HG03575 (cell line): ENCODE results near the gene GLS.
A peak's percentile ranks its signal among the peaks of the same experiment; 100 is the strongest.
"Not testable (repeated sequence)": the region's sequence is repeated elsewhere in the genome, so short reads cannot be mapped to it uniquely, and the experiment has no call there.

Experiments
- ATAC-seq: cut with Tn5 transposase; IDR thresholded peaks from one replicate; pipeline ENCODE4 v1.9.1; 2021; ENCODE audit not compliant: unreplicated experiment, insufficient number of reproducible peaks, low FRiP score; ENCODE audit errors: extremely low read depth

Gene GLS

GRCh38 chr2:190881084-190881597 is 520 bp downstream of the GLS start:
- no peak for ATAC-seq

GRCh38 chr2:190881598-190882410 is 1.2 kb downstream of the GLS start:
- ATAC-seq: peak; percentile 43

DNA sequence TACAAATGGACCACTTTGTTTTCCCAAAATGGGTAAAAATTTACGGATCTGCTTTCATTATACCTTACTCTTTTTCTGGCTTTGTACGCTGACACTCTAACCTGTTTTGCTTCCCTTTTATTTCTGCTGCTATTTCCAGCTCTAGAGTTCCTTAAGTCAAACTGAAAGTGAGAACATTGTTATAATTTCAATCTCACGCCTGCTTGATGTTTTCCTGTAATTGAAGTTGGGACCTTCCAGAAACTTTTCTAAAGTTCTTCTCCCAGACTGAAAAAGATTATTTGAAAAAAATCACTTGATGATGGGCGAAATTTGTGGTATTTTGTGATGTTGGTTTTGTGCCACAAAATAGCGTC is 1.8 kb downstream of the GLS start:
- no peak for ATAC-seq

GRCh38 chr2:190882856-190883582 is 2.4 kb downstream of the GLS start:
- ATAC-seq: no peak

DNA sequence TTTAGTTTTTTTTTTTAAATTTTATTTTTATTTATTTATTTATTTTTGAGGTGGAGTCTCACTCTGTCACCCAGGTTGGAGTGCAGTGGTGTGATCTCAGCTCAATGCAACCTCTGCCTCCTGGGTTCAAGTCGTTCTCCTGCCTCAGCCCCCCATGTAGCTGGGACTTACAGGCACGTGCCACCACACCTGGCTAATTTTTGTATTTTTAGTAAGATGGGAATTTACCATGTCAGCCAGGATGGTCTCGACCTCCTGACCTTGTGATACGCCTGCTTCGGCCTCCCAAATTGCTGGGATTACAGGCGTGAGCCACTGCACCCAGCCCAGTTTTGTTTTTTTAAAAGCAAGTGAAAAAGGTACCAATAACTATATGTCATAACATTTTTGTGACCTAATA is 5.2 kb downstream of the GLS start:
- ATAC-seq: not testable (repeated sequence)

GRCh38 chr2:190887089-190887488 is 6.5 kb downstream of the GLS start:
- ATAC-seq: peak; percentile 65

- ATAC-seq: no peak
Observed at GRCh38 chr2:190888449-190888848, 7.8 kb downstream of the GLS start.

GRCh38 chr2:190889175-190889943 is 8.7 kb downstream of the GLS start:
- no peak for ATAC-seq

DNA sequence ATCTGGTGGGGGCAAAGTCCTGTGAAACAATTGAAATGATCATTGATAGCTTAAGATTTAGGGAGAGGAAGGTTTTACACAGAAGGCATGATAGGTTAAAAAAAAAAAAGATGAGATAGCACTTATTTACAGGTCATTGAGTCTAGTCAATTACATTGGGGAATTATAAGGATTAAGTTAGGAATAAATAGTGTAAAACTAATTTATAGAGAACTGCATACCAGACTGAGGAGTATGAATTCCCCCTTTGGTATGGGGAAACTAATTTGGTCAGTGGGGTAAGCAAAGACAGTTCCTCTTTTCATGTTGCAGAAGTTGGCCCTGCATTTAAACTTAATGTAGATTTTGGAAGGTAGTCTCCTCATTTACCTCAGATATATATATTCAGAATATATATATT is 10.8 kb downstream of the GLS start:
- peak; percentile 29 for ATAC-seq

GRCh38 chr2:190891889-190892288 is 11.3 kb downstream of the GLS start:
- no peak for ATAC-seq

- no peak for ATAC-seq
Observed at GRCh38 chr2:190893157-190893556, 12.5 kb downstream of the GLS start.

DNA sequence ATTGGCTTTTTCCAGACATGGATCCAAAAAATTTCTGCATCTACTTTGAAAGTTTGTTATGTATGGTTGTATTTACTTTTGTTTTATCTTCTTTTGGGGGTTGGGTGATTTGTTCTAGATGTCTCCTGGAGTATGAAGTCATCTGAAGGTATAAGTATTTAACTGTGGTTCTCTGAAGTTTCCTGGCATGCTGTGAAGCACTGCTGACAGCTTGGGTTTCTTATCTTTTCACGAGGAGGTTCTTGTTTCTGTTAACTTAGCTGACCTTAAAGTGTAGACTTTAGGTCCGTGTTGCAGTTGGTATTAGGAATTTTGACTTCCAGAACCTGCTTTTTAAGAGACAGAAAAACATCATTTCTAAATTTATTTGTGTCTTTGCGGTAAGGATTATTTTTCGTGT is 15.9 kb downstream of the GLS start:
- no peak for ATAC-seq

- no peak for ATAC-seq
Observed at GRCh38 chr2:190903693-190904450, 23.3 kb downstream of the GLS start.

GRCh38 chr2:190904640-190905261 is 24.1 kb downstream of the GLS start:
- no peak for ATAC-seq

DNA sequence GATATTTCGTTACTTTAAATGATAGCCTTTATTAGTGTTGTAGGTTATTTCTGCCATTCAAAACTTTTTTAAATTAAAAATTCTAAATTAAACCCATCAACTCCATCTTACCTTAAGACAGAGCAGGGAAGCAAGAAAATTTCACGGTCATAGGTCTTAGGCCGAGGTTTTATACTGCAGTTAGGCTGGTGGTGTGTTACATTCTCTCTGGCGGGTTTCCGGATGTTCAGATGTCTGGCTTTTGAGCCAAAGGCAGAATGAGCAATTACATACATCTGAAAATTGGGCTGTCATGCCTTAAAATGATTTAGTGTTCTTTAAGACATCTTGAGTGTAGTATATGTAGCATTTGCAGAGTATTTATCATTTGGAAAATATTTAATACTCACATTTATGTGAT is 27.9 kb downstream of the GLS start:
- no peak for ATAC-seq

DNA sequence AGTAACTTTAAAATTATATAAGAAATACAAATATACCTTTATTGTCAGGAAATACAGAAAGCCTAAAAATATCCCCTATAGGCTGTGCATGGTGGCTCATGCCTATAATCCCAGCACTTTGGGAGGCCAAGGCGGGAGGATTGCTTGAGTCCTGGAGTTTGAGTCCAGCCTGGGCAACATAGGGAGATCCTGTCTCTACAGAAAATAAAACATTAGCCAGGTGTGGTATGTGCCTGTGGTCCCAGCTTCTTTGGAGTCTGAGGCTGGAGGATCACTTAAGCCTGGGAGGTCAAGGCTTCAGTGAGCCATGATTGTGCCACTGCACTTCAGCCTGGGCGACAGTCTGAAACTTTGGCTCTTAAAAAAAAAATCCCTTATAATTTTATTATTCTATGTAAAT is 29.1 kb downstream of the GLS start:
- ATAC-seq: no peak

GRCh38 chr2:190910341-190911136 is 29.9 kb downstream of the GLS start:
- ATAC-seq: no peak

DNA sequence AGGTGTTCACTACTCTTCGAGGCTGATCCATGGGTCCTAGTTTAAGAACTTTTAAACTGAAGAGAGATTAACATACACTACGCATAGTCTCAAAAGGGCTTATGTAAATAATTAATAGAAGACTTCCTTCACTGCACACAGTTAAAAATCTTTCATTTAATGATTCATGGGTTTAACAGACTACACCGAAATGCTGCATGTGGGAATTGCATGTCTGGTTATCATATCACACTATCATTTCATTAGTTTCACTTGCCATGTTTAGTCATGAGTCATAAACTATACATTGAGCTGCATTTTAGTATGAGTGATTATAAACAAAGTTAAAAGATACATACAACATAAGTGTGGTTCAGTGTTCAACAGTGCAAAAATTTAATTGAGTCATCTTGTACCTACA is 31.2 kb downstream of the GLS start:
- ATAC-seq: peak; percentile 77
